ENCODE measurements around the gene HOXD4. TPM values are rescaled to one million over a fixed set of nuclear protein-coding genes. Genes with fewer than 3 reads are reported as not detected.
A peak's percentile ranks its signal among the peaks of the same experiment; 100 is the strongest.

The HOXD4 gene
- total RNA-seq, 1 experiment from 2014 or later: not detected

DNA sequence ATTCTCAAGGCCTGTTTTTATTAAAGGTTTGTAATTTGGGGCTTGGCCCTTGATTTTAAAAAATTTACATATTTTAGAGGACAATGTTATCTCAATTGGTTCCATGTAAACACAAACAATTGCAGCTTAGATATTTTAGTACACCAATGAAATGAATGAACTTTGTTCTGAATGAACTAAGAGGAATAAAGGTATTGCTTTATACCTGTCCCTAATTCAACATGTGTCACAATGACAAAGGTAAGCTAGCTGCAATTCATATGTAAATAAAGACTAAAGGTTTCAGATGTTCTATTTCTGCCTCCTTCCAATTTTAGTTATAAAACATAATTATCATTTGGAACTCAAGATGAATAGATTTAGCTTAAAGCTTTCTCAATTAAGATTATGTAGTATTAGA is 48.6 kb downstream of the HOXD4 start:
- BruUV-seq (replicated peaks): no TSS peak
- DNase-seq: no peak
- H3K36me3 Mint-ChIP-seq (ENCODE audit: insufficient read depth, unreplicated experiment): no peaks in the 10 kb centered on the region
- no peak overlapping the region for H3K4me3 Mint-ChIP-seq (ENCODE audit: low read depth, unreplicated experiment)
- CTCF ChIA-PET: interaction anchor here (0.7 kb wide), 1 partner anchor 240 kb away, joined by 3 read pairs; no protein-coding TSS in a partner anchor
- H3K4me1 Mint-ChIP-seq (ENCODE audit: low read depth, unreplicated experiment): no peaks in the 10 kb centered on the region
- peaks cover 3% of the 10 kb centered on the region for H3K9me3 Mint-ChIP-seq (ENCODE audit: low read depth, unreplicated experiment)
- TF ChIP-seq, protein P1, sequence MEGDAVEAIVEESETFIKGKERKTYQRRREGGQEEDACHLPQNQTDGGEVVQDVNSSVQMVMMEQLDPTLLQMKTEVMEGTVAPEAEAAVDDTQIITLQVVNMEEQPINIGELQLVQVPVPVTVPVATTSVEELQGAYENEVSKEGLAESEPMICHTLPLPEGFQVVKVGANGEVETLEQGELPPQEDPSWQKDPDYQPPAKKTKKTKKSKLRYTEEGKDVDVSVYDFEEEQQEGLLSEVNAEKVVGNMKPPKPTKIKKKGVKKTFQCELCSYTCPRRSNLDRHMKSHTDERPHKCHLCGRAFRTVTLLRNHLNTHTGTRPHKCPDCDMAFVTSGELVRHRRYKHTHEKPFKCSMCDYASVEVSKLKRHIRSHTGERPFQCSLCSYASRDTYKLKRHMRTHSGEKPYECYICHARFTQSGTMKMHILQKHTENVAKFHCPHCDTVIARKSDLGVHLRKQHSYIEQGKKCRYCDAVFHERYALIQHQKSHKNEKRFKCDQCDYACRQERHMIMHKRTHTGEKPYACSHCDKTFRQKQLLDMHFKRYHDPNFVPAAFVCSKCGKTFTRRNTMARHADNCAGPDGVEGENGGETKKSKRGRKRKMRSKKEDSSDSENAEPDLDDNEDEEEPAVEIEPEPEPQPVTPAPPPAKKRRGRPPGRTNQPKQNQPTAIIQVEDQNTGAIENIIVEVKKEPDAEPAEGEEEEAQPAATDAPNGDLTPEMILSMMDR (IDR thresholded peaks at IDR 0.05; ENCODE audit: unreplicated experiment): no peak
- intact Hi-C loops (cut with micrococcal nuclease; ENCODE audit: unreplicated experiment): no loop called here
- H3K27ac Mint-ChIP-seq (ENCODE audit: unreplicated experiment): no peak overlapping the region
- H3K27me3 Mint-ChIP-seq (ENCODE audit: unreplicated experiment): no peaks in the 10 kb centered on the region

DNA sequence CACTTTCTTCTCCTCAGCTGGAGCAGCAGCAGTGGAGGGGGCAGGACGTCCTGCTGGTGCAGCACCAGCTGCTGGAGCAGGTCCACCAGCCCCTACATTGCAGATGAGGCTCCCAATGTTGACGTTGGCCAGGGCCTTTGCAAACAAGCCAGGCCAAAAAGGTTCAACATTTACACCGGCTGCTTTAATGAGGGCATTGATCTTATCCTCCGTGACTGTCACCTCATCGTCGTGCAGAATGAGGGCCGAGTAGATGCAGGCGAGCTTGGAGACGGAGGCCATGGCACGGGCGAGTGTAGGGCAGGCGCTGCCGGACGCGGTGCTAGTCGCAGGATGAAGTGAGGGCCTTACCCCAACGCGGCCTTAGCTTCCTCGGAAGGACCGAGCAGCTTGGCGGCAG is 49.6 kb downstream of the HOXD4 start:
- Mint-ChIP-seq H3K36me3 (ENCODE audit: insufficient read depth, unreplicated experiment) (no peaks in the 10 kb centered on the region), H3K9me3 (ENCODE audit: low read depth, unreplicated experiment) (peaks cover 3% of the 10 kb centered on the region), H3K27ac (ENCODE audit: unreplicated experiment) (no peak overlapping the region), H3K4me3 (ENCODE audit: low read depth, unreplicated experiment) (no peak overlapping the region), H3K27me3 (ENCODE audit: unreplicated experiment) (no peaks in the 10 kb centered on the region), H3K4me1 (ENCODE audit: low read depth, unreplicated experiment) (no peaks in the 10 kb centered on the region)
- intact Hi-C loops (cut with micrococcal nuclease; ENCODE audit: unreplicated experiment): no loop called here
- CTCF ChIA-PET: no interaction called here
- no peak for DNase-seq
- TF ChIP-seq, protein P1 (IDR thresholded peaks at IDR 0.05; ENCODE audit: unreplicated experiment): no peak
- no TSS peak for BruUV-seq (replicated peaks)

DNA sequence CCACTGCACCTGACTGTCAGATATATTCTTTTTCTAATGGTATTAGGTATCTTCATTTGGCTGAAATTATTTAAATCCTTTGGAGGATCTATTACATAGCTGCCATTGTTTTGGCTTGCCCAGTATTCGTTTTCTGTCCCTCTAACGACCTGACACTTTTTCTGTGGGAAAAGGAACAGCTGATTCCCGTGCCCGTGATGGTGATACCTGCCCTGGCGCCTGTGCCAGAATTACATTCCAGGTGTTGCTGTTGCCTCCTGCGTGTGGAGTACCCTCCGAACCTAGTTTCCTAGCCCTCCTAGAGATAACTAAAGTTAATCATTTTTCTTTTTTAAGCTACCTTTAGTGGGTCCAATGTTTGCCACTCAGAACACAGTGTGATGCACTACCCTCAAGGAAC is 51.1 kb downstream of the HOXD4 start:
- H3K27ac Mint-ChIP-seq (ENCODE audit: unreplicated experiment): no peak overlapping the region
- H3K9me3 Mint-ChIP-seq (ENCODE audit: low read depth, unreplicated experiment): peaks cover 3% of the 10 kb centered on the region
- TF ChIP-seq, protein P1 (IDR thresholded peaks at IDR 0.05; ENCODE audit: unreplicated experiment): no peak
- intact Hi-C loops (cut with micrococcal nuclease; ENCODE audit: unreplicated experiment): no loop called here
- no TSS peak for BruUV-seq (replicated peaks)
- no peaks in the 10 kb centered on the region for H3K4me1 Mint-ChIP-seq (ENCODE audit: low read depth, unreplicated experiment)
- H3K4me3 Mint-ChIP-seq (ENCODE audit: low read depth, unreplicated experiment): no peak overlapping the region
- H3K27me3 Mint-ChIP-seq (ENCODE audit: unreplicated experiment): no peaks in the 10 kb centered on the region
- H3K36me3 Mint-ChIP-seq (ENCODE audit: insufficient read depth, unreplicated experiment): no peaks in the 10 kb centered on the region
- DNase-seq: no peak
- CTCF ChIA-PET: interaction anchor here (0.7 kb wide), 1 partner anchor 229 kb away, joined by 3 read pairs; no protein-coding TSS in a partner anchor

Small RNA genes within 50 kb of the gene (microRNA-seq; reads per million reads assigned to microRNA genes)
- gene MIR10B: 50.3 reads per million, percentile 56 among the genes with 10 or more reads in this experiment

Other genes starting within 250 kb of the HOXD4 start
- gene LNPK, start 149.3 kb upstream of the HOXD4 start, total RNA-seq (2022): 24.6 and 31.1 TPM in 2 replicates
- gene EVX2, start 67.6 kb upstream of the HOXD4 start, total RNA-seq (2022): not detected in 2 replicates
- gene HOXD13, start 58.8 kb upstream of the HOXD4 start, total RNA-seq (2022): not detected in 2 replicates
- gene HOXD12, start 51.8 kb upstream of the HOXD4 start, total RNA-seq (2022): not detected in 2 replicates
- not detected in 2 replicates for gene HOXD11, start 44.3 kb upstream of the HOXD4 start, total RNA-seq (2022)
- gene HOXD10, start 34.8 kb upstream of the HOXD4 start, total RNA-seq (2022): not detected in 2 replicates
- gene HOXD9, start 28.8 kb upstream of the HOXD4 start, total RNA-seq (2022): not detected in 2 replicates
- not detected in 2 replicates for gene HOXD8, start 21.8 kb upstream of the HOXD4 start, total RNA-seq (2022)
- not detected in 2 replicates for gene HOXD3, start 5.8 kb downstream of the HOXD4 start, total RNA-seq (2022)
- not detected in 2 replicates for gene HOXD1, start 37.1 kb downstream of the HOXD4 start, total RNA-seq (2022)
- 36.0 and 44.7 TPM in 2 replicates for gene MTX2, start 117.9 kb downstream of the HOXD4 start, total RNA-seq (2022)

Measured in Calu3 (cell line).